Stimulated activated effector memory CD8-positive, alpha-beta T cell treated with anti-CD3 and anti-CD28 coated beads, Interleukin-12 subunit alpha, Interleukin-12 subunit beta, amount 100 ng/mL, for 72 hours (primary cell): ENCODE data around the gene ADSS2.
A peak's percentile ranks its signal among the peaks of the same experiment; 100 is the strongest.
"Not testable (repeated sequence)": the region's sequence is repeated elsewhere in the genome, so short reads cannot be mapped to it uniquely, and the experiment has no call there.

Experiments used
- ATAC-seq: fragments of 150-1000 bp; cut with Tn5 transposase; 2 replicates; pipeline ENCODE4 v1.10.0; 2021
- DNase-seq, 2 donors: peaks; one replicate each; pipeline ENCODE4 v3.0.0; 2021 to 2022; ENCODE audit warnings: low spot score in 2 of 2
- H3K27ac Mint-ChIP-seq: one replicate; pipeline ENCODE4 v1.8.0; 2022; ENCODE audit warnings: mild to moderate bottlenecking, mixed read lengths
- H3K36me3 Mint-ChIP-seq: one replicate; pipeline ENCODE4 v1.8.0; 2022; ENCODE audit warnings: mild to moderate bottlenecking, mixed read lengths
- H3K4me1 Mint-ChIP-seq: one replicate; pipeline ENCODE4 v1.8.0; 2022; ENCODE audit warnings: mixed read lengths
- H3K4me3 Mint-ChIP-seq: one replicate; pipeline ENCODE4 v1.8.0; 2022; ENCODE audit warnings: mild to moderate bottlenecking, mixed read lengths
- H3K9me3 Mint-ChIP-seq: one replicate; pipeline ENCODE4 v1.8.0; 2022; ENCODE audit warnings: mixed read lengths

The ADSS2 gene

GRCh38 chr1:244451539-244451950 lies at the start of gene ADSS2:
ADSS2 (minus strand) TSS chr1:244451909; CDS start chr1:244451817, 92 bp downstream.
- Mint-ChIP-seq H3K9me3 (no peaks in the 10 kb centered on the region), H3K4me1 (peaks cover 50% of the 10 kb centered on the region), H3K27ac (peak within 1 kb of the TSS; percentile 48), H3K36me3 (peaks cover 48% of the 10 kb centered on the region), H3K4me3 (peak within 1 kb of the TSS; percentile 71)
- DNase-seq (no peak), ATAC-seq (no peak)

- not testable (repeated sequence) for ATAC-seq, H3K4me1 Mint-ChIP-seq, H3K4me3 Mint-ChIP-seq, H3K27ac Mint-ChIP-seq, H3K9me3 Mint-ChIP-seq, DNase-seq, H3K36me3 Mint-ChIP-seq
Observed at GRCh38 chr1:244500515-244500914, 48.8 kb upstream of the ADSS2 start.

- H3K4me1 Mint-ChIP-seq, H3K36me3 Mint-ChIP-seq, H3K9me3 Mint-ChIP-seq, H3K4me3 Mint-ChIP-seq, ATAC-seq, DNase-seq, H3K27ac Mint-ChIP-seq: not testable (repeated sequence)
Observed at GRCh38 chr1:244499484-244499883, 47.8 kb upstream of the ADSS2 start.

- no peak overlapping the region for H3K27ac Mint-ChIP-seq
- peaks cover 4% of the 10 kb centered on the region for H3K9me3 Mint-ChIP-seq
- no peaks in the 10 kb centered on the region for H3K36me3 Mint-ChIP-seq
- ATAC-seq = no peak
- no peak for DNase-seq
- no peak overlapping the region for H3K4me3 Mint-ChIP-seq
- no peaks in the 10 kb centered on the region for H3K4me1 Mint-ChIP-seq
Observed at GRCh38 chr1:244497805-244498204, 46.1 kb upstream of the ADSS2 start.

- Mint-ChIP-seq H3K9me3 (peaks cover 4% of the 10 kb centered on the region), H3K36me3 (no peaks in the 10 kb centered on the region), H3K4me3 (no peak overlapping the region), H3K27ac (no peak overlapping the region), H3K4me1 (no peaks in the 10 kb centered on the region)
- no peak for DNase-seq
- no peak for ATAC-seq
Observed at GRCh38 chr1:244496186-244496585, 44.5 kb upstream of the ADSS2 start.

- no peak overlapping the region for H3K27ac Mint-ChIP-seq
- no peaks in the 10 kb centered on the region for H3K4me1 Mint-ChIP-seq
- no peak for ATAC-seq
- no peak overlapping the region for H3K4me3 Mint-ChIP-seq
- H3K36me3 Mint-ChIP-seq = no peaks in the 10 kb centered on the region
- no peaks in the 10 kb centered on the region for H3K9me3 Mint-ChIP-seq
- no peak for DNase-seq
Observed at GRCh38 chr1:244494653-244495052, 42.9 kb upstream of the ADSS2 start.

GRCh38 chr1:244484971-244485370 lies 33.3 kb upstream of the ADSS2 start:
- not testable (repeated sequence) for H3K36me3 Mint-ChIP-seq, ATAC-seq, H3K27ac Mint-ChIP-seq, DNase-seq, H3K4me1 Mint-ChIP-seq, H3K4me3 Mint-ChIP-seq, H3K9me3 Mint-ChIP-seq

- Mint-ChIP-seq H3K9me3 (no peaks in the 10 kb centered on the region), H3K4me1 (no peaks in the 10 kb centered on the region), H3K36me3 (no peaks in the 10 kb centered on the region), H3K4me3 (no peak overlapping the region), H3K27ac (no peak overlapping the region)
- DNase-seq (no peak), ATAC-seq (no peak)
Observed at GRCh38 chr1:244473059-244473605, 21.4 kb upstream of the ADSS2 start.

- H3K36me3 Mint-ChIP-seq = no peaks in the 10 kb centered on the region
- DNase-seq (no peak), ATAC-seq (no peak)
- H3K27ac Mint-ChIP-seq = no peak overlapping the region
- no peaks in the 10 kb centered on the region for H3K4me1 Mint-ChIP-seq
- H3K4me3 Mint-ChIP-seq = no peak overlapping the region
- no peaks in the 10 kb centered on the region for H3K9me3 Mint-ChIP-seq
Observed at GRCh38 chr1:244466724-244467123, 15.0 kb upstream of the ADSS2 start.

GRCh38 chr1:244461245-244462071 lies 9.7 kb upstream of the ADSS2 start, which contains the start of gene CATSPERE:
CATSPERE (plus strand) TSS chr1:244461273; CDS start chr1:244461430, 157 bp downstream.
- Mint-ChIP-seq H3K36me3 (no peaks in the 10 kb centered on the region), H3K4me1 (peaks cover 6% of the 10 kb centered on the region), H3K9me3 (peaks cover 3% of the 10 kb centered on the region), H3K27ac (peak within 1 kb of the TSS; percentile 89), H3K4me3 (peak within 1 kb of the TSS; percentile 84)
- ATAC-seq (peak; percentile 99), DNase-seq (peak; percentile 63 to 90)

GRCh38 chr1:244460197-244460596 lies 8.5 kb upstream of the ADSS2 start:
- Mint-ChIP-seq H3K4me1 (peaks cover 6% of the 10 kb centered on the region), H3K4me3 (peak overlapping the region; percentile 84), H3K27ac (no peak overlapping the region), H3K9me3 (peaks cover 3% of the 10 kb centered on the region), H3K36me3 (no peaks in the 10 kb centered on the region)
- DNase-seq (no peak), ATAC-seq (no peak)

GRCh38 chr1:244458781-244459180 lies 7.1 kb upstream of the ADSS2 start:
- Mint-ChIP-seq H3K9me3 (peaks cover 3% of the 10 kb centered on the region), H3K4me3 (no peak overlapping the region), H3K4me1 (peaks cover 6% of the 10 kb centered on the region), H3K27ac (no peak overlapping the region), H3K36me3 (no peaks in the 10 kb centered on the region)
- ATAC-seq (no peak), DNase-seq (no peak)

- no peak overlapping the region for H3K27ac Mint-ChIP-seq
- H3K4me3 Mint-ChIP-seq = no peak overlapping the region
- peaks cover 3% of the 10 kb centered on the region for H3K9me3 Mint-ChIP-seq
- no peak for ATAC-seq
- peaks cover 17% of the 10 kb centered on the region for H3K4me1 Mint-ChIP-seq
- no peak for DNase-seq
- H3K36me3 Mint-ChIP-seq = peaks cover 4% of the 10 kb centered on the region
Observed at GRCh38 chr1:244456586-244456985, 4.9 kb upstream of the ADSS2 start.

- Mint-ChIP-seq H3K9me3 (no peaks in the 10 kb centered on the region), H3K36me3 (peaks cover 20% of the 10 kb centered on the region), H3K27ac (no peak overlapping the region), H3K4me1 (peaks cover 26% of the 10 kb centered on the region), H3K4me3 (no peak overlapping the region)
- DNase-seq = no peak
- no peak for ATAC-seq
Observed at GRCh38 chr1:244454412-244454811, 2.7 kb upstream of the ADSS2 start.

GRCh38 chr1:244451951-244452795 lies 464 bp upstream of the ADSS2 start:
- DNase-seq (peak; percentile 98), ATAC-seq (peak; percentile 96)
- H3K4me3 Mint-ChIP-seq = peak overlapping the region; percentile 71
- H3K36me3 Mint-ChIP-seq = peaks cover 43% of the 10 kb centered on the region
- no peaks in the 10 kb centered on the region for H3K9me3 Mint-ChIP-seq
- peaks cover 45% of the 10 kb centered on the region for H3K4me1 Mint-ChIP-seq
- H3K27ac Mint-ChIP-seq = peak overlapping the region; percentile 48
